HEK293T (cell line): Measurements from ENCODE around the gene SNX8.

Experiments
- ARNT ChIP-seq: fragments of 450-650 bp; IDR thresholded peaks from 2 replicates; pipeline ENCODE4 v1.6.1; 2017; ENCODE audit warnings: mild to moderate bottlenecking
- BHLHE40 ChIP-seq: fragments of 450-650 bp; IDR thresholded peaks from 2 replicates; pipeline ENCODE4 v1.6.1; 2016; ENCODE audit warnings: mild to moderate bottlenecking, moderate library complexity, borderline replicate concordance
- CTBP1 ChIP-seq: fragments of 450-650 bp; IDR thresholded peaks from 2 replicates; pipeline ENCODE4 v1.6.1; 2016; ENCODE audit warnings: borderline replicate concordance
- FOXA1 ChIP-seq: fragments of 450-650 bp; IDR thresholded peaks from 2 replicates; pipeline ENCODE4 v1.6.1; 2016; ENCODE audit warnings: mild to moderate bottlenecking
- FOXK2 ChIP-seq: fragments of 450-650 bp; IDR thresholded peaks from 2 replicates; pipeline ENCODE4 v1.6.1; 2016; ENCODE audit warnings: mild to moderate bottlenecking
- FOXM1 ChIP-seq: fragments of 450-650 bp; IDR thresholded peaks from 2 replicates; pipeline ENCODE4 v1.6.1; 2017; ENCODE audit warnings: mild to moderate bottlenecking, borderline replicate concordance
- HDGF ChIP-seq: fragments of 450-650 bp; IDR thresholded peaks from 2 replicates; pipeline ENCODE4 v1.6.1; 2017; ENCODE audit warnings: antibody characterized with exemption, borderline replicate concordance
- L3MBTL2 ChIP-seq: fragments of 450-650 bp; conservative IDR thresholded peaks from 2 replicates; pipeline ENCODE4 v1.6.1; 2016; ENCODE audit warnings: mild to moderate bottlenecking
- LEF1 ChIP-seq: fragments of 450-650 bp; IDR thresholded peaks from 2 replicates; pipeline ENCODE4 v1.6.1; 2017; ENCODE audit warnings: mild to moderate bottlenecking, borderline replicate concordance
- SP1 ChIP-seq: fragments of 450-650 bp; IDR thresholded peaks from 2 replicates; pipeline ENCODE4 v1.6.1; 2017
- SUZ12 ChIP-seq: fragments of 450-650 bp; IDR thresholded peaks from 2 replicates; pipeline ENCODE4 v1.6.1; 2016; ENCODE audit warnings: mild to moderate bottlenecking
- TARDBP ChIP-seq: fragments of 450-650 bp; IDR thresholded peaks from 2 replicates; pipeline ENCODE4 v1.6.1; 2016
- TF ChIP-seq, protein P1 (sequence below): fragments of 450-650 bp; IDR thresholded peaks from 2 replicates; pipeline ENCODE4 v1.6.1; 2016

DNA sequence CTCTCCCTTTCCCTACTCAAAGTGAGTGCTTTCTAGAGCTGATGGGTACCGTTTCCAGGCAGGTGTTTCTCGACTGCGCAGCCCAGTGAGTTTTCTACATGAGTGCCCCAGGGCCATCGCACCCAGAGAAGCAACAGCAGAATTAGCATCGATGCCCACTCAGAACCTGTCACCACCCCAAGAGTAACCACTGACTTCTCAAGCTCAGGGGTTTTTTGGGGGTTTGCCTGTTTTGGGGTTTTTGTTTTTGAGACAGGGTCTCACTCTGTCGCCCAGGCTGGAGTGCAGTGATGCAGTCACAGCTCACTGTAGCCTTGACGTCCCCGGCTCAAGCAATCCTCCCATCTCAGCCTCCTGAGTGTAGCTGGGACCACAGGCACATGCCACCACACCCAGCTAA lies 25.7 kb downstream of the SNX8 start:
- TF ChIP-seq FOXK2 (no peak), HDGF (no peak), FOXA1 (no peak), BHLHE40 (no peak), LEF1 (no peak), ARNT (no peak), FOXM1 (no peak), CTBP1 (no peak), TARDBP (no peak), L3MBTL2 (no peak), SP1 (no peak), SUZ12 (no peak)
- TF ChIP-seq, protein P1, sequence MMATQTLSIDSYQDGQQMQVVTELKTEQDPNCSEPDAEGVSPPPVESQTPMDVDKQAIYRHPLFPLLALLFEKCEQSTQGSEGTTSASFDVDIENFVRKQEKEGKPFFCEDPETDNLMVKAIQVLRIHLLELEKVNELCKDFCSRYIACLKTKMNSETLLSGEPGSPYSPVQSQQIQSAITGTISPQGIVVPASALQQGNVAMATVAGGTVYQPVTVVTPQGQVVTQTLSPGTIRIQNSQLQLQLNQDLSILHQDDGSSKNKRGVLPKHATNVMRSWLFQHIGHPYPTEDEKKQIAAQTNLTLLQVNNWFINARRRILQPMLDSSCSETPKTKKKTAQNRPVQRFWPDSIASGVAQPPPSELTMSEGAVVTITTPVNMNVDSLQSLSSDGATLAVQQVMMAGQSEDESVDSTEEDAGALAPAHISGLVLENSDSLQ, result no peak
